GM18519 (cell line): ENCODE results near the gene EMP2.

Experiments used
- ATAC-seq: cut with Tn5 transposase; IDR thresholded peaks from one replicate; pipeline ENCODE4 v1.9.1; 2021; ENCODE audit warnings: mild to moderate bottlenecking, moderate library complexity; ENCODE audit not compliant: unreplicated experiment, low FRiP score

The EMP2 gene

GRCh38 chr16:10494343-10495030 lies 85.9 kb downstream of the EMP2 start:
- no peak for ATAC-seq

- ATAC-seq, result no peak
These were observed 87.1 kb downstream of the EMP2 start for GRCh38 chr16:10493276-10493675.

- ATAC-seq, result no peak
These were observed 90.3 kb downstream of the EMP2 start for GRCh38 chr16:10490141-10490540.

- ATAC-seq, result no peak
These were observed 94.6 kb downstream of the EMP2 start for GRCh38 chr16:10485698-10486382.

- no peak for ATAC-seq
These were observed 95.2 kb downstream of the EMP2 start for GRCh38 chr16:10485159-10485558.

- no peak for ATAC-seq
These were observed 100.2 kb downstream of the EMP2 start for GRCh38 chr16:10480151-10480550.
